Transverse colon (tissue), 4 donors: ENCODE results near the gene PACSIN1.

Source experiments
- POLR2A ChIP-seq: fragments of 450-650 bp; IDR thresholded peaks from one replicate; pipeline ENCODE4 v1.6.1; 2016; ENCODE audit warnings: antibody characterized with exemption, mild to moderate bottlenecking, moderate library complexity
- POLR2AphosphoS5 ChIP-seq, 3 donors: sonication (generic); formaldehyde crosslinking; IDR thresholded peaks; one replicate each; pipeline ENCODE4 v1.6.1; 2016; ENCODE audit warnings: antibody characterized with exemption in 3 of 3
- TF ChIP-seq, protein P1 (sequence below), 5 experiments: fragments of 200-600 bp in 3 of 5; fragments of 450-650 bp in 2 of 5; sonication (generic) in 3 of 5; IDR thresholded peaks; 1 replicate in 2 of 5; 2 replicates in 3 of 5; pipeline ENCODE4 v1.5.1; 2016 to 2017; ENCODE audit warnings: antibody characterized with exemption in 5 of 5, inconsistent platforms in 3 of 5, mild to moderate bottlenecking in 2 of 5, moderate library complexity in 1 of 5

- TF ChIP-seq, protein P1, sequence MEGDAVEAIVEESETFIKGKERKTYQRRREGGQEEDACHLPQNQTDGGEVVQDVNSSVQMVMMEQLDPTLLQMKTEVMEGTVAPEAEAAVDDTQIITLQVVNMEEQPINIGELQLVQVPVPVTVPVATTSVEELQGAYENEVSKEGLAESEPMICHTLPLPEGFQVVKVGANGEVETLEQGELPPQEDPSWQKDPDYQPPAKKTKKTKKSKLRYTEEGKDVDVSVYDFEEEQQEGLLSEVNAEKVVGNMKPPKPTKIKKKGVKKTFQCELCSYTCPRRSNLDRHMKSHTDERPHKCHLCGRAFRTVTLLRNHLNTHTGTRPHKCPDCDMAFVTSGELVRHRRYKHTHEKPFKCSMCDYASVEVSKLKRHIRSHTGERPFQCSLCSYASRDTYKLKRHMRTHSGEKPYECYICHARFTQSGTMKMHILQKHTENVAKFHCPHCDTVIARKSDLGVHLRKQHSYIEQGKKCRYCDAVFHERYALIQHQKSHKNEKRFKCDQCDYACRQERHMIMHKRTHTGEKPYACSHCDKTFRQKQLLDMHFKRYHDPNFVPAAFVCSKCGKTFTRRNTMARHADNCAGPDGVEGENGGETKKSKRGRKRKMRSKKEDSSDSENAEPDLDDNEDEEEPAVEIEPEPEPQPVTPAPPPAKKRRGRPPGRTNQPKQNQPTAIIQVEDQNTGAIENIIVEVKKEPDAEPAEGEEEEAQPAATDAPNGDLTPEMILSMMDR (IDR thresholded peaks at IDR 0.05) = no peak
- TF ChIP-seq POLR2A = no peak
- TF ChIP-seq POLR2AphosphoS5 (IDR thresholded peaks at IDR 0.05) = no peak
Measured at GRCh38 chr6:34569361-34569973, 103.6 kb downstream of the PACSIN1 start.
